ENCODE measurements around the gene GPR15.
A peak's percentile ranks its signal among the peaks of the same experiment; 100 is the strongest.

GPR15 gene

DNA sequence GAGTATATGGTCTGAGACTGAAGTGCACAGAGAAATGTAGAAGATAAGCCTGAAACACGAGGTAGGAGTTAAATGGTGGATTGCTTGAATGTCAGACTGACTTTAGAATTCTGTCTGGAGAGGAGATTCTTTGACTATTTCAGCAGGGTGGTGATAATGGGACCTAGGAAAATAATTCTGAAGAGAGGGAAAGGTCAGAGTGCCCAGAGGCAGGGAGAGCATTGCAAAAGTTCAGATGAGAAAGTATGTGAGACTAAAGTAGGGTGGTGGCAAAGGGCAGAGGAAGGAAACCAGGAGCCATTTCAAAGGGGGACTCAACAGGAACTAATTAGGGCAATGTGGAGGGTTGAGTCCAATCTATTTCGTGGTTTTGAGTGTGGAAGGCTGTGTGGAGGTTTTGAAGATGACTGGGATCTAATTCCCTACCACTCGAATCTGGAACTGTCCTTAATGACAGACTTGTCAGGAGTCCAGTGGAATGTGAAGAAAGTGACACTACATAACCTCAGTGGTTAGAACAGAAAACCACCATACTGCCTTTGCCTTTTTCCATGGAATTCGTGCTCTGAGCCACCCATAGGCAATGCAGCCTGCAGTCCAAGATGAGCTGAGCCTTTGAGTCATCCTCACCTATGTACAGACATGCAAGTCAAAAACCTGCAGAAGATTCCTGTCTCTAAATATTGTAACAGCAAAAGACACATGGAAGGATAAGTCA, 45.6 kb downstream of the GPR15 start:
- peak; percentile 35 for DNase-seq
- Histone ChIP-seq H3K27ac (no peak overlapping the region), H3K27me3 (replicated peaks) (no peaks in the 10 kb centered on the region), H3K36me3 (replicated peaks) (peaks cover 12% of the 10 kb centered on the region), H3K4me3 (ENCODE audit: low read depth, low read length) (no peak overlapping the region)
- in situ Hi-C loops (cut with HindIII; ENCODE audit: low pct_ligation_motif_present, low sequenced_read_pairs), result no loop called here
- TF ChIP-seq, protein P1, sequence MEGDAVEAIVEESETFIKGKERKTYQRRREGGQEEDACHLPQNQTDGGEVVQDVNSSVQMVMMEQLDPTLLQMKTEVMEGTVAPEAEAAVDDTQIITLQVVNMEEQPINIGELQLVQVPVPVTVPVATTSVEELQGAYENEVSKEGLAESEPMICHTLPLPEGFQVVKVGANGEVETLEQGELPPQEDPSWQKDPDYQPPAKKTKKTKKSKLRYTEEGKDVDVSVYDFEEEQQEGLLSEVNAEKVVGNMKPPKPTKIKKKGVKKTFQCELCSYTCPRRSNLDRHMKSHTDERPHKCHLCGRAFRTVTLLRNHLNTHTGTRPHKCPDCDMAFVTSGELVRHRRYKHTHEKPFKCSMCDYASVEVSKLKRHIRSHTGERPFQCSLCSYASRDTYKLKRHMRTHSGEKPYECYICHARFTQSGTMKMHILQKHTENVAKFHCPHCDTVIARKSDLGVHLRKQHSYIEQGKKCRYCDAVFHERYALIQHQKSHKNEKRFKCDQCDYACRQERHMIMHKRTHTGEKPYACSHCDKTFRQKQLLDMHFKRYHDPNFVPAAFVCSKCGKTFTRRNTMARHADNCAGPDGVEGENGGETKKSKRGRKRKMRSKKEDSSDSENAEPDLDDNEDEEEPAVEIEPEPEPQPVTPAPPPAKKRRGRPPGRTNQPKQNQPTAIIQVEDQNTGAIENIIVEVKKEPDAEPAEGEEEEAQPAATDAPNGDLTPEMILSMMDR (IDR thresholded peaks at IDR 0.05; ENCODE audit: low read depth, low read length, missing control alignments), result no peak

GRCh38 chr3:98580401-98581386, 48.9 kb downstream of the GPR15 start:
- in situ Hi-C loops (cut with HindIII; ENCODE audit: low pct_ligation_motif_present, low sequenced_read_pairs), result no loop called here
- Histone ChIP-seq H3K27me3 (replicated peaks) (no peaks in the 10 kb centered on the region), H3K27ac (no peak overlapping the region), H3K4me3 (ENCODE audit: low read depth, low read length) (no peak overlapping the region), H3K36me3 (replicated peaks) (peaks cover 12% of the 10 kb centered on the region)
- TF ChIP-seq, protein P1 (IDR thresholded peaks at IDR 0.05; ENCODE audit: low read depth, low read length, missing control alignments), result no peak
- no peak for DNase-seq

DNA sequence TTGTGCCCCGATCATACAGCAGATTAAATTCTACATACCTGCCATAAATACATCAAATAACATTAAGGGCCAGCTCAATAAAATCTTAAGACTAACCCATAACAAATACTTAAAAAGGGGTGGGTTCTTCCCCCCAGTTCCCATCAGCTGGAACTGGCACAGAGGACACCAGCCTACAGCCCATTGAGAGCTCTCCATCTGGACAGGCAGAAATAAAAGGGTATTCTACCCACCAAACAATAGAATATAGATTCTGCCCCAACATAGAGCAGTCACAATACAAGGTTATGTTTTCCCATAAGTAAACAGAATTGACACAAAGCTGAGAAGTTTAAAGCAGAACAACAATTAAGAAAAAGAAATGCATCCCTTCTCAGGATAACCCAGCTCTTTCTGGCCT, 49.7 kb downstream of the GPR15 start:
- DNase-seq, result no peak
- H3K36me3 ChIP-seq (replicated peaks), result peaks cover 16% of the 10 kb centered on the region
- H3K27ac ChIP-seq, result no peak overlapping the region
- H3K4me3 ChIP-seq (ENCODE audit: low read depth, low read length), result no peak overlapping the region
- H3K27me3 ChIP-seq (replicated peaks), result no peaks in the 10 kb centered on the region
- in situ Hi-C loops (cut with HindIII; ENCODE audit: low pct_ligation_motif_present, low sequenced_read_pairs), result no loop called here
- TF ChIP-seq, protein P1 (IDR thresholded peaks at IDR 0.05; ENCODE audit: low read depth, low read length, missing control alignments), result no peak

GRCh38 chr3:98582042-98582441, 50.3 kb downstream of the GPR15 start:
- TF ChIP-seq, protein P1 (IDR thresholded peaks at IDR 0.05; ENCODE audit: low read depth, low read length, missing control alignments), result no peak
- no peak for DNase-seq
- Histone ChIP-seq H3K36me3 (replicated peaks) (peaks cover 16% of the 10 kb centered on the region), H3K4me3 (ENCODE audit: low read depth, low read length) (no peak overlapping the region), H3K27ac (no peak overlapping the region), H3K27me3 (replicated peaks) (no peaks in the 10 kb centered on the region)
- in situ Hi-C loops (cut with HindIII; ENCODE audit: low pct_ligation_motif_present, low sequenced_read_pairs), result no loop called here

DNA sequence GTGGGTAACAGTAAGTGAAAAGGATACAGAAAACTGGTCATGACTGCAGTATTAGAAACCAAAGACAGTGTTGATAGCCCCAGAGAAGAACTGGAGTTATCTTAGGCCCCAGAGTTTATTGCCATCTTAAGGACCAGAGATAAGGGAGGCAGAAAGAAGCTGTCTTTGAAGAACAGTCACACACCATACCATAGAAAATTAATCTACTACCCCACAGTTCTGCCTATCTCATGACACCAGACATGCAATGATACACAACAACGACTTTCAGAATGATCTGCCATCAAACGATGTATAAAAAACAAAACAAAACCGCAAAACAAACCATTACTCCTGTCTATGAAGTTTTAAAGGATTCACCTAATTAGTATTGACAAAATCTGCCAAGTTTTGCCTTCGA, 52.0 kb downstream of the GPR15 start:
- Histone ChIP-seq H3K36me3 (replicated peaks) (peaks cover 16% of the 10 kb centered on the region), H3K27ac (no peak overlapping the region), H3K27me3 (replicated peaks) (no peaks in the 10 kb centered on the region), H3K4me3 (ENCODE audit: low read depth, low read length) (no peak overlapping the region)
- in situ Hi-C loops (cut with HindIII; ENCODE audit: low pct_ligation_motif_present, low sequenced_read_pairs), result no loop called here
- no peak for DNase-seq
- TF ChIP-seq, protein P1 (IDR thresholded peaks at IDR 0.05; ENCODE audit: low read depth, low read length, missing control alignments), result no peak

Measured in brain microvascular endothelial cell (primary cell).